Glutamatergic neuron (in vitro differentiated cells): Measurements from ENCODE around the gene CFAP77. TPM values are rescaled to one million over a fixed set of nuclear protein-coding genes. Genes with fewer than 3 reads are reported as not detected.

Experiments used
- DNase-seq: peaks from one replicate; pipeline ENCODE4 v3.0.0; 2022
- H3K27ac Mint-ChIP-seq: one replicate; pipeline ENCODE4 v1.8.0; 2020; ENCODE audit warnings: mild to moderate bottlenecking, mixed read lengths, inconsistent platforms; ENCODE audit not compliant: unreplicated experiment
- H3K27me3 Mint-ChIP-seq: one replicate; pipeline ENCODE4 v1.8.0; 2020; ENCODE audit warnings: mild to moderate bottlenecking, moderate library complexity, mixed read lengths, inconsistent platforms; ENCODE audit not compliant: unreplicated experiment
- H3K36me3 Mint-ChIP-seq: one replicate; pipeline ENCODE4 v1.8.0; 2020; ENCODE audit warnings: mild to moderate bottlenecking, mixed read lengths, inconsistent platforms; ENCODE audit not compliant: unreplicated experiment
- H3K4me1 Mint-ChIP-seq: one replicate; pipeline ENCODE4 v1.8.0; 2020; ENCODE audit warnings: mild to moderate bottlenecking, low read depth, mixed read lengths, inconsistent platforms; ENCODE audit not compliant: unreplicated experiment
- H3K4me3 Mint-ChIP-seq: one replicate; pipeline ENCODE4 v1.8.0; 2020; ENCODE audit warnings: mild to moderate bottlenecking, mixed read lengths, inconsistent platforms; ENCODE audit not compliant: unreplicated experiment
- H3K9me3 Mint-ChIP-seq: one replicate; pipeline ENCODE4 v1.8.0; 2020; ENCODE audit warnings: mild to moderate bottlenecking, moderate library complexity, mixed read lengths, inconsistent platforms; ENCODE audit not compliant: unreplicated experiment
- total RNA-seq: library from RNA; stranded (reverse); fragmentation: NEBNext Ultra II Directional; extraction: Animal tissue kit (Norgen Biotek cat#: 25700); gene quantifications from one replicate; pipeline ENCODE4 v1.2.1, GENCODE V29; 2021; ENCODE audit not compliant: unreplicated experiment
- TF ChIP-seq, protein P1 (sequence below): fragments of 200-600 bp; sonication (generic); IDR thresholded peaks from one replicate; pipeline ENCODE4 v1.5.0; 2021; ENCODE audit not compliant: partially characterized antibody, unreplicated experiment

Gene CFAP77
- total RNA-seq, 1 donor from 2014 or later: not detected

DNA sequence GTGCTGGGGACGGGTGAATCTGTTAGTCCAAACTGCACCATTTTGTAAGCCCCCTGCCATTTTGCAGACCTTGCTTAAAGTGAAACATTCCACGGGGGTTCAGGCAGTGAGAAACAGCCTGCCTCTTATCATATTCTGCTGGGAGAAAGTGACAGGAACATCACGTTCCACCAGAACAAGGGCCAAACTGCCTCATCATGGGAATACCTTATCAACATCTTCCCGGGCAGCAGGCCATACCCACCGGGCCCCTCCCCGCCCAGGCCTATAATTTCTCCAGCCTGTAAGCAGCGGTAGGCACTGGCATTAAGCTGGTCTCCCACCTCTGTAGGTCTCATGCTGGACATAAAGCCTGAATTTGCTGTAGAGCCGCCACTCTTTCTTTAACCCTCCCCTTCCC is 1.5 kb upstream of the CFAP77 start:
- TF ChIP-seq, protein P1, sequence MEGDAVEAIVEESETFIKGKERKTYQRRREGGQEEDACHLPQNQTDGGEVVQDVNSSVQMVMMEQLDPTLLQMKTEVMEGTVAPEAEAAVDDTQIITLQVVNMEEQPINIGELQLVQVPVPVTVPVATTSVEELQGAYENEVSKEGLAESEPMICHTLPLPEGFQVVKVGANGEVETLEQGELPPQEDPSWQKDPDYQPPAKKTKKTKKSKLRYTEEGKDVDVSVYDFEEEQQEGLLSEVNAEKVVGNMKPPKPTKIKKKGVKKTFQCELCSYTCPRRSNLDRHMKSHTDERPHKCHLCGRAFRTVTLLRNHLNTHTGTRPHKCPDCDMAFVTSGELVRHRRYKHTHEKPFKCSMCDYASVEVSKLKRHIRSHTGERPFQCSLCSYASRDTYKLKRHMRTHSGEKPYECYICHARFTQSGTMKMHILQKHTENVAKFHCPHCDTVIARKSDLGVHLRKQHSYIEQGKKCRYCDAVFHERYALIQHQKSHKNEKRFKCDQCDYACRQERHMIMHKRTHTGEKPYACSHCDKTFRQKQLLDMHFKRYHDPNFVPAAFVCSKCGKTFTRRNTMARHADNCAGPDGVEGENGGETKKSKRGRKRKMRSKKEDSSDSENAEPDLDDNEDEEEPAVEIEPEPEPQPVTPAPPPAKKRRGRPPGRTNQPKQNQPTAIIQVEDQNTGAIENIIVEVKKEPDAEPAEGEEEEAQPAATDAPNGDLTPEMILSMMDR: no peak
- Mint-ChIP-seq H3K4me3 (no peak overlapping the region), H3K27me3 (peaks cover 9% of the 10 kb centered on the region), H3K36me3 (no peaks in the 10 kb centered on the region), H3K4me1 (peaks cover 15% of the 10 kb centered on the region), H3K27ac (no peak overlapping the region), H3K9me3 (peaks cover 1% of the 10 kb centered on the region)
- DNase-seq: no peak

DNA sequence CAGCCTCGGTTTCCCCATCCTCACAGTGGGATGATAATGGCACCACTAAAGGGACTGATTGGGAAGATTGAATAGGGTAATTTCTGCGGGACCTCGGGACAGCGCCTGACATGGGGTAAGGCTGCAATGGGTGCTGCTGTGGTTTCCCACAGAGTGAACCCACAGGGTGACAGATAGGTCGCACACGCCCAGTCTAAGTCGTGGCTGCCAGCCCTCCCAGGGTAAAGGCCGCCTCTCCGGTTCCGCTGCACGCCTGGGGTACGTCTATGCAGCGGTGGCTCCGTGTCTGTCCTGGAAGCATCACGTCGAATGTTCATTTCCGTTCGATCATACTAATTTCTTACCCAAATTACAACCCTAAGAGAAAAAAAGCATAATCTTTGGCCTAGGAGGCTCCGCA is 631 bp downstream of the CFAP77 start:
- Mint-ChIP-seq H3K27ac (no peak overlapping the region), H3K9me3 (peaks cover 1% of the 10 kb centered on the region), H3K4me1 (peaks cover 10% of the 10 kb centered on the region), H3K36me3 (no peaks in the 10 kb centered on the region), H3K4me3 (peak overlapping the region; percentile 59), H3K27me3 (peaks cover 9% of the 10 kb centered on the region)
- TF ChIP-seq, protein P1: no peak
- DNase-seq: no peak

DNA sequence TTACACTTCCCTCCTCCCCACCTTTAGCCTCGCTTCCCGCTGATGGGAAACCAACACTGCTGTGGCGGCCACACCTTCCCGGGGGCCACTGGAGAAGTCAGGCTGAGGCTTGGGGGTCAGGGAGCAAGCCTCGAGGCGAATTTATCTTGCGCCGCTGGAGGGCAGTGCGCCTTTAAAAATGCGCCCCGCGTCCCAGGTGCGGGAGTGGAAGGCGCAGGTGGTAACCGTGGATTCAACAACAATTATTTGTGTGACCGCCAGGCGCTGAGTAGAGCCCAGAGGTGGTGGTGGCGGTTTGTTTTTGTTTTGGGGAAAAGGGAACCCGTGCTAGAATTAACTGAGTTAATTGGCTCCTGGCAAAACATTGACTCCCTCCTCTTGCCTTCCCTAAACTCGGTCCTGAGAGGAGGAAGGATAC is 1.1 kb downstream of the CFAP77 start:
- Mint-ChIP-seq H3K4me3 (peak overlapping the region; percentile 59), H3K27ac (no peak overlapping the region), H3K4me1 (peaks cover 6% of the 10 kb centered on the region), H3K27me3 (peaks cover 9% of the 10 kb centered on the region), H3K9me3 (no peaks in the 10 kb centered on the region), H3K36me3 (no peaks in the 10 kb centered on the region)
- peak; percentile 79 for DNase-seq
- TF ChIP-seq, protein P1: peak; percentile 72

DNA sequence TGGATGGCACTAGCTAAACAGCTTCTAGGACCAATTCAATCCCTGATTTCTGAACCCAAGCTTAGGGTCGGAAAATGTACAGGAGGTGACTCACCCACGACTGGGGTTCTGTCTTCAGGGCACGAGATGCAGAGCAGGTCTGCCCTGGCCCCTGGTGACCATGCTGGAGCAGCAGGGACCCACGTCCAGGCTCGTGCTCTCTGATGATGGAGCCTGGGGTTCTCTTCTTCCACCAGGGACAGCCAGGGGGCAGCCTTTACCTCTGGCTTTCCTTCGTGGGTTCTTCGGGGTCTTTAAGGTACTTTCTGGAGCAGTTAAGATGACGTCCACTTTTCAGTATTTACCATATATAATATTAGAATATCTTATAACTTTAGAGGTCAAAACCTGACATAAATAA is 2.1 kb downstream of the CFAP77 start:
- H3K36me3 Mint-ChIP-seq: no peaks in the 10 kb centered on the region
- no peak overlapping the region for H3K4me3 Mint-ChIP-seq
- TF ChIP-seq, protein P1: peak; percentile 68
- peak; percentile 65 for DNase-seq
- H3K27ac Mint-ChIP-seq: no peak overlapping the region
- H3K27me3 Mint-ChIP-seq: peaks cover 9% of the 10 kb centered on the region
- H3K9me3 Mint-ChIP-seq: no peaks in the 10 kb centered on the region
- H3K4me1 Mint-ChIP-seq: peaks cover 2% of the 10 kb centered on the region

DNA sequence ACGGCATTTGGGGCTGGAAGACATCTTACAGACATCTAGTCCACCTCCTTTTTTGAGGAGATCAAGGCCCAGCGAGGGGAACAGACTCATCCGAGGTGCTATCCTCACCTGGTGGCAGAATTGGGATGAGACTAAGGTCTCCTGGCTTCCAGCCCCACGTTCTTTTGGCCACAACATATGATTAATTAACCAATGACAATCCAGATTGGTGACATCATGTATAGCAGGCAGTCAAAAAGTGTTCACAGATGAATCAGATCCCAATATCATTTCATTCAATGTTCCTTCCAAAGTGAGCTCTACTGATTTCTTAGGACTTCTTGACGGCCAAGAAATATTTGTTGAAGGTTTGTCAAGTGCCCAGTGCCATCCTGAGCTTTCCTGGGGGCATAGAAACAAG is 3.9 kb downstream of the CFAP77 start:
- DNase-seq: no peak
- Mint-ChIP-seq H3K9me3 (no peaks in the 10 kb centered on the region), H3K27ac (no peak overlapping the region), H3K27me3 (peaks cover 9% of the 10 kb centered on the region), H3K36me3 (no peaks in the 10 kb centered on the region), H3K4me3 (no peak overlapping the region), H3K4me1 (no peaks in the 10 kb centered on the region)
- TF ChIP-seq, protein P1: no peak
